Liver (tissue), 9 donors: ENCODE measurements around the gene LRRC25. TPM values are rescaled to one million over a fixed set of nuclear protein-coding genes. Genes with fewer than 3 reads are reported as not detected.

Experiments used
- DNase-seq: peaks from one replicate; pipeline ENCODE4 v3.0.0-alpha.2; 2017; ENCODE audit warnings: low spot score
- H3K27ac ChIP-seq, 2 donors: one replicate each; pipeline ENCODE4 v1.7.0; 2013; ENCODE audit warnings: inconsistent platforms in 2 of 2, low read length in 2 of 2, control low read depth in 1 of 2, low read depth in 1 of 2, mild to moderate bottlenecking in 1 of 2
- H3K27me3 ChIP-seq, 4 donors: one replicate each; pipeline versions ENCODE4 v1.6.1 to v1.7.0; 2013; ENCODE audit warnings: low read length in 3 of 4, inconsistent platforms in 1 of 4, mild to moderate bottlenecking in 1 of 4, moderate library complexity in 1 of 4; ENCODE audit not compliant: control insufficient read depth in 4 of 4, insufficient read depth in 4 of 4
- H3K36me3 ChIP-seq, 4 donors: one replicate each; pipeline versions ENCODE4 v1.6.1 to v1.7.0; 2013; ENCODE audit warnings: low read length in 3 of 4, mild to moderate bottlenecking in 3 of 4, low read depth in 1 of 4, moderate library complexity in 1 of 4; ENCODE audit not compliant: control insufficient read depth in 4 of 4, insufficient read depth in 3 of 4
- H3K4me1 ChIP-seq, 4 donors: one replicate each; pipeline versions ENCODE4 v1.6.1 to v1.7.0; 2013; ENCODE audit warnings: low read length in 3 of 4, mild to moderate bottlenecking in 3 of 4, moderate library complexity in 1 of 4; ENCODE audit not compliant: control insufficient read depth in 4 of 4, insufficient read depth in 4 of 4
- H3K4me3 ChIP-seq, 3 donors: one replicate each; pipeline versions ENCODE4 v1.6.1 to v1.7.0; 2013; ENCODE audit warnings: low read length in 3 of 3, control low read depth in 1 of 3, low read depth in 1 of 3, mild to moderate bottlenecking in 1 of 3
- H3K9ac ChIP-seq, 2 donors: one replicate each; pipeline ENCODE4 v1.7.0; 2013; ENCODE audit warnings: low read length in 2 of 2, mild to moderate bottlenecking in 2 of 2, moderate library complexity in 2 of 2, control low read depth in 1 of 2, low read depth in 1 of 2
- H3K9me3 ChIP-seq, 4 donors: one replicate each; pipeline versions ENCODE4 v1.6.1 to v1.7.0; 2013; ENCODE audit warnings: low read length in 3 of 4; ENCODE audit not compliant: control insufficient read depth in 4 of 4
- ATF3 ChIP-seq: IDR thresholded peaks from 2 replicates; pipeline ENCODE4 v1.6.1; 2016; ENCODE audit warnings: antibody characterized with exemption
- CTCF ChIP-seq: fragments of 150-350 bp; IDR thresholded peaks from 2 replicates; pipeline ENCODE4 v1.5.1; 2017; ENCODE audit warnings: improper control_type of control experiment, low read depth, low read length; ENCODE audit not compliant: missing input control
- EGR1 ChIP-seq, 2 donors: IDR thresholded peaks; 2 replicates each; pipeline ENCODE4 v1.6.1; 2016 to 2018; ENCODE audit warnings: antibody characterized with exemption in 2 of 2, low read depth in 2 of 2
- FOXA1 ChIP-seq: IDR thresholded peaks from 2 replicates; pipeline ENCODE4 v1.6.1; 2016; ENCODE audit warnings: antibody characterized with exemption
- FOXA2 ChIP-seq: IDR thresholded peaks from 2 replicates; pipeline ENCODE4 v1.6.1; 2016; ENCODE audit warnings: antibody characterized with exemption
- GABPA ChIP-seq, 2 donors: IDR thresholded peaks in 1 of 2; conservative IDR thresholded peaks in 1 of 2; 2 replicates each; pipeline ENCODE4 v1.6.1; 2016; ENCODE audit warnings: antibody characterized with exemption in 2 of 2, mild to moderate bottlenecking in 1 of 2, moderate library complexity in 1 of 2
- HNF4A ChIP-seq, 2 donors: conservative IDR thresholded peaks; 2 replicates each; pipeline ENCODE4 v1.6.1; 2016; ENCODE audit warnings: antibody characterized with exemption in 2 of 2, mild to moderate bottlenecking in 2 of 2
- JUND ChIP-seq, 2 donors: IDR thresholded peaks; 2 replicates each; pipeline ENCODE4 v1.6.1; 2016; ENCODE audit warnings: antibody characterized with exemption in 2 of 2
- MAX ChIP-seq: IDR thresholded peaks from 2 replicates; pipeline ENCODE4 v1.6.1; 2016; ENCODE audit warnings: antibody characterized with exemption
- NR2F2 ChIP-seq: IDR thresholded peaks from 2 replicates; pipeline ENCODE4 v1.6.1; 2016; ENCODE audit warnings: antibody characterized with exemption
- RAD21 ChIP-seq, 2 donors: IDR thresholded peaks; 2 replicates each; pipeline ENCODE4 v1.6.1; 2016; ENCODE audit warnings: antibody characterized with exemption in 2 of 2, mild to moderate bottlenecking in 2 of 2
- REST ChIP-seq: IDR thresholded peaks from 2 replicates; pipeline ENCODE4 v1.6.1; 2016; ENCODE audit warnings: antibody characterized with exemption, mild to moderate bottlenecking
- RXRA ChIP-seq, 2 donors: IDR thresholded peaks; 2 replicates each; pipeline ENCODE4 v1.6.1; 2017 to 2018; ENCODE audit warnings: antibody characterized with exemption in 2 of 2, mild to moderate bottlenecking in 1 of 2
- SP1 ChIP-seq: IDR thresholded peaks from 2 replicates; pipeline ENCODE4 v1.6.1; 2018; ENCODE audit warnings: antibody characterized with exemption, mild to moderate bottlenecking
- YY1 ChIP-seq: IDR thresholded peaks from 2 replicates; pipeline ENCODE4 v1.6.1; 2016; ENCODE audit warnings: antibody characterized with exemption, mild to moderate bottlenecking
- ZBTB33 ChIP-seq: IDR thresholded peaks from 2 replicates; pipeline ENCODE4 v1.6.1; 2016; ENCODE audit warnings: antibody characterized with exemption
- WGBS: extraction: QIAGEN DNeasy Blood & Tissue Kit; methylation state at CpG from one replicate; pipeline ENCODE4 v1.1.7; 2013; 5-methylcytosine and 5-hydroxymethylcytosine counted together
- polyA plus RNA-seq, 2 donors: library from polyadenylated mRNA; stranded (reverse) in 1 of 2; unstranded in 1 of 2; fragments of 200-250 nt in 1 of 2; fragments of >200 nt in 1 of 2; fragmentation: Nextera tagmentation in 1 of 2; extraction: Ambion mirVana in 1 of 2; gene quantifications; one replicate each; pipeline versions ENCODE4 v1.2.1 to v1.2.3, GENCODE V29; 2013 to 2015
- total RNA-seq, 2 donors: library from RNA; depleted of rRNA; stranded (reverse); fragments of >200 nt; gene quantifications; one replicate each; pipeline ENCODE4 v1.2.3, GENCODE V29; 2014
- donor health status: healthy.
- donor health status: healthy.
- donor health status: healthy.
- donor health status: healthy.
- donor health status: healthy.

Gene LRRC25
- total and polyA plus RNA-seq, 4 donors, result 2.3 to 13.4 (median 6.9) TPM

GRCh38 chr19:18435842-18436670 is 38.6 kb upstream of the LRRC25 start:
- TF ChIP-seq NR2F2, result no peak
- TF ChIP-seq RXRA (IDR thresholded peaks at IDR 0.05), result no peak
- no peak for TF ChIP-seq CTCF
- TF ChIP-seq RAD21 (IDR thresholded peaks at IDR 0.05), result no peak
- TF ChIP-seq SP1, result no peak
- TF ChIP-seq YY1, result no peak
- TF ChIP-seq GABPA (IDR thresholded peaks at IDR 0.05 in 1 of 2, conservative IDR thresholded peaks at IDR 0.05 in 1 of 2), result no peak
- no peak for TF ChIP-seq ATF3
- no peak for TF ChIP-seq FOXA2
- no peak for TF ChIP-seq JUND (IDR thresholded peaks at IDR 0.05)
- TF ChIP-seq REST, result no peak
- TF ChIP-seq MAX, result no peak
- TF ChIP-seq FOXA1, result no peak
- no peak for TF ChIP-seq EGR1 (IDR thresholded peaks at IDR 0.05; ENCODE audit: low read depth in 2 of 2)
- TF ChIP-seq ZBTB33, result no peak
- TF ChIP-seq HNF4A (conservative IDR thresholded peaks at IDR 0.05), result no peak
- no peaks in the 10 kb centered on the region for H3K36me3 ChIP-seq
- no peaks in the 10 kb centered on the region for H3K9me3 ChIP-seq
- WGBS, result 88% methylated on average over 46 of the region's 46 CpGs
- H3K4me3 ChIP-seq, result no peak overlapping the region
- H3K27ac ChIP-seq, result peak overlapping the region in 1 of 2 donors; percentile 42
- no peak for DNase-seq
- no peak overlapping the region for H3K9ac ChIP-seq
- no peaks in the 10 kb centered on the region for H3K27me3 ChIP-seq
- peaks cover 3 to 30% (median 13%) of the 10 kb centered on the region in 4 donors for H3K4me1 ChIP-seq
